Heart right ventricle (tissue), 16 donors: Measurements from ENCODE around the gene COPE. TPM values are rescaled to one million over a fixed set of nuclear protein-coding genes. Genes with fewer than 3 reads are reported as not detected.

Experiments
- ATAC-seq, 8 donors: fragments of 200-7000 bp; cut with Tn5 transposase; one replicate each; pipeline ENCODE4 v1.9.1; 2020; ENCODE audit warnings: mild to moderate bottlenecking in 8 of 8, moderate library complexity in 8 of 8, moderate number of reproducible peaks in 1 of 8
- DNase-seq, 2 donors: peaks; one replicate each; pipeline ENCODE4 v3.0.0-alpha.2; 2020
- H3K27ac ChIP-seq, 10 donors: fragments of 200-600 bp; sonication (generic) in 2 of 10; one replicate each; pipeline versions ENCODE4 v1.5.0 to v1.8.0; 2020 to 2022; ENCODE audit warnings: mild to moderate bottlenecking in 3 of 10
- H3K27me3 ChIP-seq, 7 donors: fragments of 200-600 bp; one replicate each; pipeline ENCODE4 v1.8.0; 2021 to 2022; ENCODE audit warnings: mild to moderate bottlenecking in 2 of 7
- H3K36me3 ChIP-seq, 9 donors: fragments of 200-600 bp; sonication (generic) in 1 of 9; one replicate each; pipeline versions ENCODE4 v1.5.0 to v1.8.0; 2020 to 2022; ENCODE audit warnings: mild to moderate bottlenecking in 2 of 9
- H3K4me1 ChIP-seq, 9 donors: fragments of 200-600 bp; sonication (generic) in 1 of 9; one replicate each; pipeline versions ENCODE4 v1.5.0 to v1.8.0; 2020 to 2022; ENCODE audit warnings: mild to moderate bottlenecking in 4 of 9
- H3K4me3 ChIP-seq, 10 donors: fragments of 200-600 bp; sonication (generic) in 2 of 10; one replicate each; pipeline versions ENCODE4 v1.5.0 to v1.8.0; 2020 to 2022; ENCODE audit warnings: mild to moderate bottlenecking in 7 of 10, moderate library complexity in 2 of 10
- H3K9me3 ChIP-seq, 11 donors: fragments of 200-600 bp in 10 of 11; sonication (generic) in 2 of 11; one replicate each; pipeline versions ENCODE4 v1.5.0 to v1.8.0; 2013 to 2022; ENCODE audit warnings: mild to moderate bottlenecking in 2 of 11, control low read depth in 1 of 11, moderate library complexity in 1 of 11
- CTCF ChIP-seq, 9 donors: fragments of 200-600 bp; sonication (generic) in 2 of 9; IDR thresholded peaks; one replicate each; pipeline versions ENCODE4 v1.5.0 to v1.8.0; 2021 to 2022; ENCODE audit warnings: antibody characterized with exemption in 9 of 9, mild to moderate bottlenecking in 5 of 9, moderate library complexity in 1 of 9
- WGBS, 2 donors: extraction: QIAGEN DNeasy Blood & Tissue Kit; methylation state at CpG; one replicate each; pipeline ENCODE4 v1.1.7; 2013; ENCODE audit warnings: inconsistent platforms in 1 of 2; 5-methylcytosine and 5-hydroxymethylcytosine counted together
- intact Hi-C, 10 donors: fragments of 100-400 bp; cut with DNase I; formaldehyde crosslinking; loops; one replicate each; pipeline versions ENCODE4 v1.11.1 to v1.14.2; 2022
- polyA plus RNA-seq, 2 donors: library from polyadenylated mRNA; stranded (reverse); fragments of 200-250 nt; gene quantifications; one replicate each; pipeline ENCODE4 v1.2.3, GENCODE V29; 2013
- total RNA-seq, 10 donors: library from RNA; stranded (reverse); fragmentation: NEBNext Ultra II Directional in 3 of 10; extraction: Animal tissue kit (Norgen Biotek cat#: 25700) in 3 of 10; gene quantifications; one replicate each; pipeline versions ENCODE4 v1.2.1 to v1.2.4, GENCODE V29; 2021 to 2023
- donor health status: Arrhythmogenic right ventricular cardiomyopathy.
- donor health status: ischemic (EF 13 %, LVEDD 7.1; RV severe dilation, severe dysfunction).
- donor health status: healthy with polysubstance abuse.
- donor health status: DM: no; HTN: yes; CAD: no.
- donor health status: DM: no; HTN: no; CAD: no.
- donor health status: ischemic (EF 25% LVEDD 6.9; RV normal size, moderate dysfunction).
- donor health status: ischemic (EF 25% LVEDD 5.7; RV mildly dilated, moderate dysfunction).
- donor health status: healthy.
- donor health status: DM: yes; HTN: yes; CAD: no.
- donor health status: Ischemic cardiomyopathy.
- donor health status: ischemic (EF 35%, LVEDD 5.7; RV mildly dilated, moderate dysfunction).
- donor health status: nonischemic (EF 11% LVEDD 7.7; RV severe dilation, severe dysfunction).
- donor health status: DM: yes; HTN: yes; CAD: no.
- donor health status: PGD.
- donor health status: ischemic (EF 29% LVEDD 5.4; RV normal size, mild dysfunction).
- donor health status: nonischemic (EF 23%, LVEDD 6.1; RV moderate dilation, normal function).

The COPE gene
- total and polyA plus RNA-seq, 12 donors: 102 to 302 (median 118) TPM

GRCh38 chr19:18910010-18910409 lies 9.2 kb downstream of the COPE start:
- TF ChIP-seq CTCF (IDR thresholded peaks at IDR 0.05): no peak
- peaks cover 0 to 5% (median 0%) of the 10 kb centered on the region in 9 donors for H3K4me1 ChIP-seq
- intact Hi-C loops: loop anchor here in 1 of 10 donors (10.0 kb wide), 1 partner anchor 445 kb away; no protein-coding TSS in a partner anchor
- H3K27me3 ChIP-seq: no peaks in the 10 kb centered on the region
- no peaks in the 10 kb centered on the region for H3K9me3 ChIP-seq
- WGBS, 2 donors: 83 to 94% methylated on average over 10 of the region's 10 CpGs
- no peak overlapping the region for H3K4me3 ChIP-seq
- ATAC-seq (no peak), DNase-seq (no peak)
- no peak overlapping the region for H3K27ac ChIP-seq
- peaks cover 0 to 98% (median 21%) of the 10 kb centered on the region in 9 donors for H3K36me3 ChIP-seq

- 88 to 91% methylated on average over 17 of the region's 17 CpGs for WGBS, 2 donors
- no peaks in the 10 kb centered on the region for H3K27me3 ChIP-seq
- no peak overlapping the region for H3K4me3 ChIP-seq
- intact Hi-C loops: no loop called here
- H3K27ac ChIP-seq: no peak overlapping the region
- H3K36me3 ChIP-seq: peaks cover 0 to 98% (median 21%) of the 10 kb centered on the region in 9 donors
- no peaks in the 10 kb centered on the region for H3K9me3 ChIP-seq
- no peak for TF ChIP-seq CTCF (IDR thresholded peaks at IDR 0.05)
- peaks cover 0 to 5% (median 0%) of the 10 kb centered on the region in 9 donors for H3K4me1 ChIP-seq
- DNase-seq: no peak
- no peak for ATAC-seq
Observed at GRCh38 chr19:18908917-18909619, 10.1 kb downstream of the COPE start.

- intact Hi-C loops: no loop called here
- no peak for ATAC-seq
- DNase-seq: no peak
- Histone ChIP-seq H3K4me3 (no peak overlapping the region), H3K4me1 (no peaks in the 10 kb centered on the region), H3K27me3 (no peaks in the 10 kb centered on the region), H3K36me3 (peaks cover 0 to 90% (median 13%) of the 10 kb centered on the region in 9 donors), H3K27ac (no peak overlapping the region), H3K9me3 (no peaks in the 10 kb centered on the region)
- WGBS, 2 donors: 94% methylated on average over 36 of the region's 36 CpGs
- TF ChIP-seq CTCF (IDR thresholded peaks at IDR 0.05): no peak
Observed at GRCh38 chr19:18906605-18907519, 12.3 kb downstream of the COPE start.

DNA sequence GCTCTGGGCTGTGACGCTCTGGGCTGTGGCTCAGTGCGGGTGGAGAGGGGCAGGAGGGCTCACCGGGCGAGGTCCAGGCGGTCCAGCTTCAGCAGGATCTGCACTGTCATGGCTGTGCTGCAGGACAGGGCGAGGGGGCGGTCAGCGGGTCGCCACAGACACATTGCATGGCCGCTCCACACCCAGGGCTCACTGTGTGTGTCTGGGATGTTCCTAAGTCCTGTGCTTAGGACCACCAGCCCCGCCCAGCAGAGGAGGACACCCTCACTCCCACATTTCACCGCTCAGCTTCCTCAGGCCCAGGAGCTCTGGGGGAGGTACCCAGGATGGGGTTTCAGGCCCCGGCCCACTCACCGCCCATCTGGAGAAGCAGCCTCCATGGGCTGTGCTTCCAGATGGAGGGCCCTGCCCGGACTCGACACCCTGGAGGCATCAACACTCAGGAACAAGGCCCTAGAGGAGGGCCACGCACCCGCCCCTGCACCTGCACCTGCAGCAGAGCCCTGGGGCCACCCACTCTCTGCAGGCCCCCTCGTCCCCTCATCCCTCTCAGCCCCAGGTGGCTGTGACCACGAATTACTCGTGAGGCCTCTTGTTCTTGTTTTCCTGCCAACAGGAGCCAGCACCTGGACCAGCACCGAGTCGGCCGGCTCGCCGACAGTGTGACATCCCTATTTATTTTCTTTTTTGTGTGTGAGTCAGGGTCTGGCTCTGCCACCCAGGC lies 13.5 kb downstream of the COPE start:
- H3K27me3 ChIP-seq: no peaks in the 10 kb centered on the region
- H3K4me3 ChIP-seq: no peak overlapping the region
- DNase-seq: no peak
- H3K36me3 ChIP-seq: peaks cover 0 to 92% (median 13%) of the 10 kb centered on the region in 9 donors
- no peaks in the 10 kb centered on the region for H3K4me1 ChIP-seq
- no peak for TF ChIP-seq CTCF (IDR thresholded peaks at IDR 0.05)
- no peak for ATAC-seq
- intact Hi-C loops: no loop called here
- WGBS, 2 donors: 92 to 94% methylated on average over 26 of the region's 26 CpGs
- no peak overlapping the region for H3K27ac ChIP-seq
- H3K9me3 ChIP-seq: no peaks in the 10 kb centered on the region
